Activated CD8-positive, alpha-beta memory T cell treated with anti-CD3 and anti-CD28 coated beads, Interleukin-2, amount 50 U/mL, for 4 hours (primary cell): Measurements from ENCODE around the gene AGPS.
"Not testable (repeated sequence)": the region's sequence is repeated elsewhere in the genome, so short reads cannot be mapped to it uniquely, and the experiment has no call there.

ENCODE experiments used
- DNase-seq: peaks from one replicate; pipeline ENCODE4 v3.0.0-alpha.2; 2020

The AGPS gene

GRCh38 chr2:177476897-177477296 lies 84.3 kb downstream of the AGPS start:
- DNase-seq, result no peak

GRCh38 chr2:177478029-177478428 lies 85.5 kb downstream of the AGPS start:
- no peak for DNase-seq

GRCh38 chr2:177478907-177479306 lies 86.3 kb downstream of the AGPS start:
- DNase-seq, result no peak

- no peak for DNase-seq
Observed at GRCh38 chr2:177482195-177482594, 89.6 kb downstream of the AGPS start.

- no peak for DNase-seq
Observed at GRCh38 chr2:177483531-177483930, 91.0 kb downstream of the AGPS start.

GRCh38 chr2:177484180-177484795 lies 91.7 kb downstream of the AGPS start:
- DNase-seq, result no peak

GRCh38 chr2:177485657-177486056 lies 93.1 kb downstream of the AGPS start:
- not testable (repeated sequence) for DNase-seq

GRCh38 chr2:177489719-177490301 lies 97.2 kb downstream of the AGPS start:
- no peak for DNase-seq

- no peak for DNase-seq
Observed at GRCh38 chr2:177495945-177496344, 103.4 kb downstream of the AGPS start.

GRCh38 chr2:177496921-177497320 lies 104.3 kb downstream of the AGPS start:
- DNase-seq, result no peak

- DNase-seq, result no peak
Observed at GRCh38 chr2:177501186-177501585, 108.6 kb downstream of the AGPS start.

- DNase-seq, result no peak
Observed at GRCh38 chr2:177506505-177506904, 113.9 kb downstream of the AGPS start.

- DNase-seq, result no peak
Observed at GRCh38 chr2:177506998-177507397, 114.4 kb downstream of the AGPS start.

- DNase-seq, result no peak
Observed at GRCh38 chr2:177516824-177517544, 124.4 kb downstream of the AGPS start.

GRCh38 chr2:177518754-177519153 lies 126.2 kb downstream of the AGPS start:
- no peak for DNase-seq

GRCh38 chr2:177519534-177520115 lies 127.1 kb downstream of the AGPS start:
- DNase-seq, result no peak

GRCh38 chr2:177520324-177520723 lies 127.8 kb downstream of the AGPS start:
- no peak for DNase-seq

GRCh38 chr2:177523781-177524180 lies 131.2 kb downstream of the AGPS start:
- no peak for DNase-seq

- no peak for DNase-seq
Observed at GRCh38 chr2:177525351-177525924, 132.9 kb downstream of the AGPS start.

- no peak for DNase-seq
Observed at GRCh38 chr2:177528351-177528933, 135.9 kb downstream of the AGPS start.

- no peak for DNase-seq
Observed at GRCh38 chr2:177529166-177529565, 136.6 kb downstream of the AGPS start.

- no peak for DNase-seq
Observed at GRCh38 chr2:177530561-177530960, 138.0 kb downstream of the AGPS start.

- DNase-seq, result no peak
Observed at GRCh38 chr2:177531706-177532105, 139.1 kb downstream of the AGPS start.
